Motor neuron (in vitro differentiated cells): Measurements from ENCODE around the gene SELENOP. TPM values are rescaled to one million over a fixed set of nuclear protein-coding genes. Genes with fewer than 3 reads are reported as not detected.
A peak's percentile ranks its signal among the peaks of the same experiment; 100 is the strongest.

Experiments used
- ATAC-seq, 8 experiments: fragments of 200-7000 bp; cut with Tn5 transposase; replicated peaks in 6 of 8; 2 replicates each; pipeline ENCODE4 v1.8.0; 2021; ENCODE audit warnings: mild to moderate bottlenecking in 8 of 8, moderate library complexity in 8 of 8
- H3K27ac ChIP-seq, 2 donors: fragments of 250-450 bp; sonication (Bioruptor Pico); 2 replicates each; pipeline ENCODE4 v1.9.0; 2021; ENCODE audit warnings: antibody characterized with exemption in 2 of 2, mild to moderate bottlenecking in 2 of 2, moderate library complexity in 1 of 2
- H3K4me1 ChIP-seq, 2 donors: fragments of 250-450 bp; sonication (Bioruptor Pico); replicated peaks in 1 of 2; 2 replicates each; pipeline ENCODE4 v1.6.1; 2021; ENCODE audit warnings: antibody characterized with exemption in 2 of 2, mild to moderate bottlenecking in 2 of 2, moderate library complexity in 1 of 2
- H3K4me3 ChIP-seq, 5 donors: fragments of 250-450 bp; sonication (Bioruptor Pico); 2 replicates each; pipeline ENCODE4 v1.9.0; 2021; ENCODE audit warnings: antibody characterized with exemption in 5 of 5, mild to moderate bottlenecking in 5 of 5, moderate library complexity in 4 of 5
- WGBS, 10 experiments: fragments of 450-650 bp; shearing (Covaris generic); methylation state at CpG; one replicate each; pipeline ENCODE4 v1.0.0; 2022; 5-methylcytosine and 5-hydroxymethylcytosine counted together
- in situ Hi-C, 9 experiments: fragments of 400-800 bp; cut with MboI; loops; one replicate each; pipeline ENCODE4 v1.15.0; 2021; ENCODE audit warnings: low sequenced_read_pairs in 9 of 9, low pct_unique_long_range_greater_than_20kb in 2 of 9; ENCODE audit not compliant: unreplicated experiment in 9 of 9
- total RNA-seq, 8 experiments: library from RNA; unstranded; fragments of 300-600 nt; gene quantifications; 2 replicates each; pipeline versions ENCODE4 v1.2.3 to v1.2.4, GENCODE V29; 2022

The SELENOP gene
- total RNA-seq, 8 experiments from 2014 or later = 0.83 to 114 (median 6.7) TPM

GRCh38 chr5:42800748-42801330 lies 10.9 kb downstream of the SELENOP start:
- no peak overlapping the region for H3K27ac ChIP-seq
- H3K4me1 ChIP-seq = no peaks in the 10 kb centered on the region
- no peak for ATAC-seq
- WGBS, 10 experiments = 40 to 92% (median 79%) methylated on average over 1 to 8 of the region's 8 CpGs
- H3K4me3 ChIP-seq = no peak overlapping the region
- in situ Hi-C loops = no loop called here

GRCh38 chr5:42799668-42800114 lies 12.0 kb downstream of the SELENOP start:
- no peak overlapping the region for H3K4me3 ChIP-seq
- no peaks in the 10 kb centered on the region for H3K4me1 ChIP-seq
- in situ Hi-C loops = loop anchor here in 2 of 9 experiments (25.0 kb wide), 1 partner anchor 88 kb away; no protein-coding TSS in a partner anchor
- no peak overlapping the region for H3K27ac ChIP-seq
- 76 to 97% (median 93%) methylated on average over 4 to 9 of the region's 9 CpGs for WGBS, 10 experiments
- ATAC-seq = no peak

- Histone ChIP-seq H3K27ac (no peak overlapping the region), H3K4me1 (no peaks in the 10 kb centered on the region), H3K4me3 (no peak overlapping the region)
- no peak for ATAC-seq
- in situ Hi-C loops = loop anchor here in 2 of 9 experiments (25.0 kb wide), 1 partner anchor 88 kb away; no protein-coding TSS in a partner anchor
Measured at GRCh38 chr5:42799241-42799608, 12.5 kb downstream of the SELENOP start.

GRCh38 chr5:42798284-42799240 lies 13.1 kb downstream of the SELENOP start:
- Histone ChIP-seq H3K27ac (no peak overlapping the region), H3K4me3 (no peak overlapping the region), H3K4me1 (no peaks in the 10 kb centered on the region)
- WGBS, 10 experiments = 67 to 98% (median 96%) methylated on average over 4 to 6 of the region's 6 CpGs
- ATAC-seq = no peak
- in situ Hi-C loops = loop anchor here in 2 of 9 experiments (25.0 kb wide), 1 partner anchor 89 kb away; no protein-coding TSS in a partner anchor

- no peak overlapping the region for H3K4me3 ChIP-seq
- no peaks in the 10 kb centered on the region for H3K4me1 ChIP-seq
- no peak overlapping the region for H3K27ac ChIP-seq
- ATAC-seq = no peak
- in situ Hi-C loops = loop anchor here in 2 of 9 experiments (25.0 kb wide), 1 partner anchor 96 kb away; no protein-coding TSS in a partner anchor
Measured at GRCh38 chr5:42791151-42791550, 20.5 kb downstream of the SELENOP start.

GRCh38 chr5:42787845-42788244 lies 23.8 kb downstream of the SELENOP start:
- 64 to 100% (median 89%) methylated on average over 1 of the region's 1 CpG; no CpG with 5 or more reads in 2 of the 10 experiments for WGBS, 10 experiments

GRCh38 chr5:42787073-42787472 lies 24.6 kb downstream of the SELENOP start:
- no peaks in the 10 kb centered on the region for H3K4me1 ChIP-seq

More at GRCh38 chr5:42787845-42788244, 23.8 kb downstream of the SELENOP start:
- Histone ChIP-seq H3K4me3 (no peak overlapping the region), H3K4me1 (no peaks in the 10 kb centered on the region), H3K27ac (no peak overlapping the region)
- in situ Hi-C loops = loop anchor here in 2 of 9 experiments (25.0 kb wide), 1 partner anchor 99 kb away; no protein-coding TSS in a partner anchor
- no peak for ATAC-seq

GRCh38 chr5:42785756-42786155 lies 25.9 kb downstream of the SELENOP start:
- H3K4me3 ChIP-seq = no peak overlapping the region
- no peak for ATAC-seq
- H3K4me1 ChIP-seq = no peaks in the 10 kb centered on the region
- WGBS, 10 experiments = 68 to 100% (median 89%) methylated on average over 1 to 4 of the region's 4 CpGs
- H3K27ac ChIP-seq = no peak overlapping the region
- in situ Hi-C loops = loop anchor here in 2 of 9 experiments (25.0 kb wide), 1 partner anchor 102 kb away; no protein-coding TSS in a partner anchor

More at GRCh38 chr5:42787073-42787472, 24.6 kb downstream of the SELENOP start:
- no peak overlapping the region for H3K4me3 ChIP-seq
- in situ Hi-C loops = loop anchor here in 2 of 9 experiments (25.0 kb wide), 1 partner anchor 100 kb away; no protein-coding TSS in a partner anchor
- ATAC-seq = no peak
- no peak overlapping the region for H3K27ac ChIP-seq

GRCh38 chr5:42784132-42784531 lies 27.6 kb downstream of the SELENOP start:
- H3K4me1 ChIP-seq = no peaks in the 10 kb centered on the region
- 40 to 100% (median 92%) methylated on average over 1 of the region's 1 CpG; no CpG with 5 or more reads in 1 of the 10 experiments for WGBS, 10 experiments
- no peak overlapping the region for H3K4me3 ChIP-seq
- in situ Hi-C loops = loop anchor here in 2 of 9 experiments (25.0 kb wide), 1 partner anchor 103 kb away; no protein-coding TSS in a partner anchor
- no peak for ATAC-seq
- H3K27ac ChIP-seq = no peak overlapping the region

GRCh38 chr5:42781584-42781983 lies 30.1 kb downstream of the SELENOP start:
- WGBS, 10 experiments = 0 to 100% (median 80%) methylated on average over 1 of the region's 1 CpG; no CpG with 5 or more reads in 1 of the 10 experiments
- Histone ChIP-seq H3K4me3 (no peak overlapping the region), H3K4me1 (no peaks in the 10 kb centered on the region), H3K27ac (no peak overlapping the region)
- in situ Hi-C loops = loop anchor here in 2 of 9 experiments (25.0 kb wide), 1 partner anchor 106 kb away; no protein-coding TSS in a partner anchor
- no peak for ATAC-seq

GRCh38 chr5:42779083-42779482 lies 32.6 kb downstream of the SELENOP start:
- ATAC-seq = no peak
- 71 to 100% (median 87%) methylated on average over 1 of the region's 1 CpG; no CpG with 5 or more reads in 4 of the 10 experiments for WGBS, 10 experiments
- H3K4me3 ChIP-seq = no peak overlapping the region
- in situ Hi-C loops = loop anchor here in 2 of 9 experiments (25.0 kb wide), 1 partner anchor 108 kb away; no protein-coding TSS in a partner anchor
- H3K4me1 ChIP-seq = no peaks in the 10 kb centered on the region
- H3K27ac ChIP-seq = no peak overlapping the region

- in situ Hi-C loops = loop anchor here in 5 of 9 experiments (25.0 kb wide), 2 partner anchors 760 to 910 kb away; partner anchors contain the start of gene OXCT1 (in 3 of the 5)
- Histone ChIP-seq H3K4me3 (no peak overlapping the region), H3K4me1 (no peaks in the 10 kb centered on the region), H3K27ac (no peak overlapping the region)
- 38 to 100% (median 84%) methylated on average over 1 to 12 of the region's 13 CpGs for WGBS, 10 experiments
- peak in 2 of 8 experiments; percentile 95 to 96 for ATAC-seq
Measured at GRCh38 chr5:42772265-42772993, 39.3 kb downstream of the SELENOP start.
